ENCODE data around the gene YLPM1.
"Not testable (repeated sequence)": the region's sequence is repeated elsewhere in the genome, so short reads cannot be mapped to it uniquely, and the experiment has no call there.

YLPM1 gene, protein sequence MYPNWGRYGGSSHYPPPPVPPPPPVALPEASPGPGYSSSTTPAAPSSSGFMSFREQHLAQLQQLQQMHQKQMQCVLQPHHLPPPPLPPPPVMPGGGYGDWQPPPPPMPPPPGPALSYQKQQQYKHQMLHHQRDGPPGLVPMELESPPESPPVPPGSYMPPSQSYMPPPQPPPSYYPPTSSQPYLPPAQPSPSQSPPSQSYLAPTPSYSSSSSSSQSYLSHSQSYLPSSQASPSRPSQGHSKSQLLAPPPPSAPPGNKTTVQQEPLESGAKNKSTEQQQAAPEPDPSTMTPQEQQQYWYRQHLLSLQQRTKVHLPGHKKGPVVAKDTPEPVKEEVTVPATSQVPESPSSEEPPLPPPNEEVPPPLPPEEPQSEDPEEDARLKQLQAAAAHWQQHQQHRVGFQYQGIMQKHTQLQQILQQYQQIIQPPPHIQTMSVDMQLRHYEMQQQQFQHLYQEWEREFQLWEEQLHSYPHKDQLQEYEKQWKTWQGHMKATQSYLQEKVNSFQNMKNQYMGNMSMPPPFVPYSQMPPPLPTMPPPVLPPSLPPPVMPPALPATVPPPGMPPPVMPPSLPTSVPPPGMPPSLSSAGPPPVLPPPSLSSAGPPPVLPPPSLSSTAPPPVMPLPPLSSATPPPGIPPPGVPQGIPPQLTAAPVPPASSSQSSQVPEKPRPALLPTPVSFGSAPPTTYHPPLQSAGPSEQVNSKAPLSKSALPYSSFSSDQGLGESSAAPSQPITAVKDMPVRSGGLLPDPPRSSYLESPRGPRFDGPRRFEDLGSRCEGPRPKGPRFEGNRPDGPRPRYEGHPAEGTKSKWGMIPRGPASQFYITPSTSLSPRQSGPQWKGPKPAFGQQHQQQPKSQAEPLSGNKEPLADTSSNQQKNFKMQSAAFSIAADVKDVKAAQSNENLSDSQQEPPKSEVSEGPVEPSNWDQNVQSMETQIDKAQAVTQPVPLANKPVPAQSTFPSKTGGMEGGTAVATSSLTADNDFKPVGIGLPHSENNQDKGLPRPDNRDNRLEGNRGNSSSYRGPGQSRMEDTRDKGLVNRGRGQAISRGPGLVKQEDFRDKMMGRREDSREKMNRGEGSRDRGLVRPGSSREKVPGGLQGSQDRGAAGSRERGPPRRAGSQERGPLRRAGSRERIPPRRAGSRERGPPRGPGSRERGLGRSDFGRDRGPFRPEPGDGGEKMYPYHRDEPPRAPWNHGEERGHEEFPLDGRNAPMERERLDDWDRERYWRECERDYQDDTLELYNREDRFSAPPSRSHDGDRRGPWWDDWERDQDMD (N-terminal part only)

DNA sequence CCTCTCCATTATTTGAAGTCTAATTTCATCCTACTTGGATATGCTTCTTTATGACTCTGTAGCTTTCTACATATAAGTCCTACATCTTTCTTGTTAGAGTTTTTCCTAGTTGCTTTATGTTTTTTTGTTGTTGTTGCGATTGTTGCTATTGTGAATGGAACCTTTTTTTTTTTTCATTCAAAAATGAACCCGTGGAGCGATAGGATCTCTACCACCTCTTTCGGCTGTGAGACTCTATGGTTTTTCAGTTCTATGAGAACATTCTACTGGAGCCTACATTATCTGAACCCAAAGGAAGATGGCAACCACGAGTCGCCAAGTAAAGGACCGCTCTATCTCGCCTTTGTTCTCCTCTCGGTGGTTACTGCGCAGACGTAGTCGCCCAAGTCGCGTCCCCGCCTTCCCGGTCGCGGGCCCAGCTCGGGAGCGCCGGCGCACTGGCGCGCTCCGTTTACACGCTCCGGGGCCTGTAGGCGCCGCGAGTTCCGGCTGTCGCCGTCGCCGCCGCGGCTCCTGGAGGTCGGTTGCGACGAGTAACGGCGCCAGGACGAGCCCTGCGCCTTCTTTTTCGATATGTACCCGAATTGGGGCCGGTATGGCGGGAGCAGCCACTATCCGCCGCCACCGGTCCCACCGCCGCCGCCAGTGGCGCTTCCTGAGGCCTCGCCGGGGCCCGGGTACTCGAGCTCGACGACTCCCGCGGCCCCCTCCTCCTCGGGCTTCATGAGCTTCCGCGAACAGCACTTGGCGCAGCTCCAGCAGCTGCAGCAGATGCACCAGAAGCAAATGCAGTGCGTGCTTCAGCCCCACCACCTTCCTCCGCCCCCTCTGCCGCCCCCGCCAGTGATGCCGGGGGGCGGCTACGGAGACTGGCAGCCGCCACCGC, at the start of gene YLPM1:
Gene YLPM1 (plus strand): TSS at position 400 of the 886 bp plus-strand sequence. CDS start 174 bp downstream, at position 574.
- DNase-seq = peak; percentile 89 to 98

DNA sequence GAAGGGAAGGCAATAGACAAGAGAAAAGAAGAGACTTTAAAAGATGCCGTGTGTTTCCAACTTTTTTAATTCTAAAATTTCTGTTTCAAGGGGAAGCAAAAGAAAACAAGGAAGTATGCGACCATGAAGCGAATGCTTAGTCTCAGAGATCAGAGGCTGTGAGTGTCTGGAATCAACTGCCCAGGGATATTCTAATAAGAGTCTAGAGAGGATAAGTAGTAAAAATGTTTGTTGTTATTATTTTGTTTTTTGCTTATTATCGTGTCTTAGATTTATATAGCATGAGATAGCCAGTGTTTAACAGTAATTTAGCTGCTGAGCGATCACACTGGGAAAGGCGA, 49.8 kb upstream of the YLPM1 start:
- no peak for DNase-seq

DNA sequence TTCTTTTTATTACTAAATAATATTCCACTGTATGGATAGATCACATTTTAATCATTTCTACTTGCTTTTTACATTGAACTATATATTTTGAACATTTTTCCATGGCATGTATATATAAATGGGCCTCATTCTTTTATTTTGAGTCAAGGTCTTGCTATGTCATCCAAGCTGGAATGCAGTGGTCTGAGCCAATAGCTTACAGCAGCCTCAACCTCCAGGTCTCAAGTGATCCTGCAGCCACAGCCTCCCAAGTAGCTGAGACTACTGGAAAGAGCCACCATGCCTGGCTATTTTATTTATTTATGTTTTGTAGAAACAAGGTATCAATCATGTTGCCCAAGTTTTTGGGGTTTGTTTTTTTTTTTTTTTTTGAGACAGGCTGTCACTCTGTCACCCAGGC, 42.6 kb upstream of the YLPM1 start:
- DNase-seq = no peak

DNA sequence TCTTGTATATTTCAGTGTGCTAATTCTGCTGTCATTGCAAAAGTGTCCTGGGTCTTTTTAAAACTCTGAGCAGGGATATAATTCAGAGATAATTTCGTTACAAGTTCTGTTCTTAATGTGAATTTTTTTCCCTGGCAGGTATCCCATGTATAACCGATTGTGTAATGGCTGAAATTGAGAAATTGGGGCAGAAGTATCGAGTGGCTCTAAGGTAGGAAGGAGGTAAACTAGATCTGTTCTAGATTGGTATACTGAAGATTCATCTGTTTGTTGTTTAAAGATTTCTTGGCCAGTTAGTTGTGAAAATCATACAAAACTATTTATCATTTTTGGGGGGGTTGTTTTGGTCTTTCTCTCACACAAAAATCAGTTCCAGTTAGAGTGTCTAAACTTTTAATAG, 40.0 kb upstream of the YLPM1 start:
- DNase-seq = no peak

DNA sequence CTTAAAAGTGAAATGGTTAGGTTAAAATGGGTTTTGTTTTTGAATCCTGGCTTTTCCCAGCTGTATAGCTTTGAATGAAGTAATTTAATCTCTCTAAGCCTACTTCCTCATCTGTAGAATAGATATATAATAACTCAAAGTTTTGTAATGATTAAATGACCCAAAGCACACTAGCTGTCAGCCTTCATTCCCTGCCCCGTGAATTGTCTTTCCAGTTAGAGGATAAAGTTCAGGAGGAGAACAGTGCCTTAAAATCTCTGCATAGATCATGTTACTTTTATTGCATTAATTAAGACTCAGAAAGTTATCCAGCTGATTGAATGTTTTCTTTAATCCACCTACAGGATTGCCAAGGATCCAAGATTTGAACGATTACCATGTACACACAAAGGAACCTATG, 30.7 kb upstream of the YLPM1 start:
- DNase-seq = no peak

DNA sequence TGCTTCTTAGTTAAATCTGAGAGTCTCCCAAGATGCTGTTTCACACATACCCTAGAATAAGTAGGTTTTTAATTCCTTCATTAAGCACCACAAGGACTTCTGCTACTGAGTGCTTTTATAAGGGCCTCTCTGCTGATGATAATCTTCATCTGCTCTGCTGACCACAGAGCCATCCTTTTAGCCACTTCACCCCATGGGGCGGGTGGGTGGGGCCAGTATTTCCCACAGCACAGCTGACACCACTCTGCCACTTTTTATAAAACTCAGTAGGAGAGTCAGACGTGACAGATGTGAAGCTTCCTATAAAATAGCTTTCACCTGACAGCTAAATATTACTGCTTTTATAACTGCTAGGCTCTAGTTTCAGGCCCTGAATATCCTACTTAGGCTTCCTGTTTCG, 29.9 kb upstream of the YLPM1 start:
- no peak for DNase-seq

DNA sequence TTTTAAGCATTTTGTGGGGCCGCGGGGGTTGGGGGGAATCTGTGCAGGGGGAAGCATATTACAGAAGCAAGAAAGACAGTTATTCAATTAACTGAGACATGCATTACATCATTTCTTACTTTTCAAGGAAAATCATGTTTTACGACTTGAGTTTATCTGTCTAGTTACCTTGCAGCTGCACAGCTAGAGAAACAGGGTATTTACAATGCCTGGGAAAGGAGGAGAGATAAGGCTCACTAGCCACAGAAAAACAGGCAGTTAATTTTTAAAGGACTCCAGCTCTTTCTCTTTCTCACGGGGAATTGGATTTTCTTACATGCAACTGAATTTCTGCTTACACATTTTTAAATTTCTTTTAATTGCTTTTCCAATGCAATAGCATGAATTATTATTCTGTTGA, 28.0 kb upstream of the YLPM1 start:
- no peak for DNase-seq

DNA sequence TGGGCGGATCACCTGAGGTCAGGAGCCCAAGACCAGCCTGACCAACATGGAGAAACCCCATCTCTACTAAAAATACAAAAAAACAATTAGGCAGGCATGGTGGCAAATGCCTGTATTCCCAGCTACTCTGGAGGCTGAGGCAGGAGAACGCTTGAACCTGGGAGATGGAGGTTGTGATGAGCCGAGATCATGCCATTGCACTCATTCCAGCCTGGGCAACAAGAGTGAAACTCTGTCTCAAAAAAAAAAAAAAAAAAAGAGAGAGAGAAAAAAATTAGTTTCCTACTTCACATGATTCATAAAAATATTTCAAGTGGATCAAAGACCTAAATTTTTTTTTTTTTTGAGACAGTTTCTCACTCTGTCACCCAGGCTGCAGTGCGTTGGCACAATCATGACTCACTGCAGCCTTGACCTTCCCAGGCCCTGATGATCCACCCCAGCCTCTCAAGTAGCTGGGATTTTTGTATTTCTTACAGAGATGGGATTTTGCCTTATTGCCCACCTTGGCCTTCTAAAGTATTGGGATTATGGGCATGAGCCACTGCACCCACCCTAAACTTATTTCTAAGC, 25.3 kb upstream of the YLPM1 start:
- no peak for DNase-seq

DNA sequence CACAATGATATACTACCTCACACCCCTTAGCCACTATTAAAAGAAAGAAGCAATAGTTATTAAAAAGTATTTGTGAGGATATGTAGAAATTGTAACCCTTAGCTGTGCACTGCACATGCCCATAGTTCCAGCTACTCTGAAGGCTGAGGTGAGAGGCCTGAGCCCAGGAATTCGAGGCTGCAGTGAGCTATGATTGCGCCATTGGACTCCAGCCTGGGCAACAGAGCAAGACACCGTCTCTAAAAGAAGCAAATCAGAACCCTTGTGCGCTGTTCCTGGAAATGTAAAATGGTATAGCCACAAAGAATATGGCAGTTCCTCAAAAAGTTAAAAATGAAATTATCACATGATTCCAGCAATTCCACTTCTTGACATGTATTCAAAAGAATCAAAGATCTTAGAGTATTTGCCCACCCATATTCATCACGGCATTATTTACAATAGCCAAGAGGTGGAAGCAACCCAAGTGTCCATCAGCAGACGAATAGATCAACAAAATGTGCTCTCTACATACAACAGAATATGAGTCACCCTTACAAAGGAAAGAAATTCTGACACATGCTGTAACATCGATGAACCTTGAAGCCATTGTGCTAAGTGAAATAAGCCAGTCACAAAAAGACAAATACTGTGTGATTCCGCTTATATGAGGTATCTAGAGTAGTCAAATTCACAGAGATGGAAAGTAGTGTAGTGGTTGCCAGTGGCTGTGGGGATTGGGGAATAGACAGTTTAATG, 23.7 kb upstream of the YLPM1 start:
- no peak for DNase-seq

DNA sequence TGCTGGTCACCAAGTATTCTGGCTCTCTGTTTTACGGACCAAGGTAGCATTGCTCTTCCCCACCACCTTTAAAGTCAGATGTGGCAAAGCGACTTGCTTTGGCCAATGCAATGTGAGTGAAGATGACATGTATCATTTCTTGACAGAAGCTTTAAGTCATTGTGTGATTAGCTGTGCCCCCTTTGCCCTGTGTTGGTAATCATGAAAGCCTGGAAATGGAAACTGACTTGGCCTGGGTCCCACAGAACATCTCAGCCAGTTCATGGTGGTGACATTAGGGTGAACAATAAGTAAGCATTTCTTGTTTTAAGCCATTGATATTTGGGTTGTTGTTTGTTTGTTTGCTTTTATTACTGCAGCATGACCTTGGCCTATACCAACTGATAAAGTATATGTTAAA, 15.9 kb upstream of the YLPM1 start:
- DNase-seq = no peak

DNA sequence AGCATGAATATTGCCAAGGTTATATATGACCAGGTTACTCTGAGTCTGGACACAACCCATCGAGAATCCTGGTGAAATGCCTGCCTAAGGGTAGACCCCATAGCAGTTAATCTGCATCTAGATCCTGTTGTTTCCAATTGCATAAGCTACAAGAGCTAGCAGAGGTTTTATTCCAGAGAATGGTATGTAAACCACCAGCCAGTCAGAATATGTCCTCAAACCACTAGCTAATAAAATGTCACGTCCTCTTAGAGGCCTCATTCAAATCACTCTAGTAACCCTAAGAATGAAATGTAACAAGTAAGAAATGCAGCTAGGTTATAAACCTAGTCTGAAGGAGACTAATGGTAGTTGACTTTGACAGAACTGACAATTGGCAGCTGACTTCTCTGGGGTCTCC, 9.0 kb upstream of the YLPM1 start:
- DNase-seq = no peak

DNA sequence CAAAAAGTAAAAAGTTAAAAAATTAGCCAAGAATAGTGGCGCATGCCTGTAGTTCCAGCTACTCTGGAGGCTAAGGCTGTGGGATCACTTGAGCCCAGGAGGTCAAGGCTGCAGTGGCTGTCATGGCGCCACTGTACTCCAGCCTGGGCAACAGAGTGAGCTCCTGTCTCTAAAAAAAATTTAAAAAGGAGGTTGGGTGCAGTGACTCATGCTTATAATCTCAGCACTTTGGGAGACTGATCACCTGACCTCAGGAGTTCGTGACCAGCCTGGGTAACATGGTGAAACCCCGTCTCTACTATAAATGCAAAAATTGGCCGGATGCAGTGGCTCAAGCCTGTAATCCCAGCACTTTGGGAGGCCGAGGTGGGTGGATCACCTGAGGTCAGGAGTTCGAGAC, 8.2 kb upstream of the YLPM1 start:
- no peak for DNase-seq

DNA sequence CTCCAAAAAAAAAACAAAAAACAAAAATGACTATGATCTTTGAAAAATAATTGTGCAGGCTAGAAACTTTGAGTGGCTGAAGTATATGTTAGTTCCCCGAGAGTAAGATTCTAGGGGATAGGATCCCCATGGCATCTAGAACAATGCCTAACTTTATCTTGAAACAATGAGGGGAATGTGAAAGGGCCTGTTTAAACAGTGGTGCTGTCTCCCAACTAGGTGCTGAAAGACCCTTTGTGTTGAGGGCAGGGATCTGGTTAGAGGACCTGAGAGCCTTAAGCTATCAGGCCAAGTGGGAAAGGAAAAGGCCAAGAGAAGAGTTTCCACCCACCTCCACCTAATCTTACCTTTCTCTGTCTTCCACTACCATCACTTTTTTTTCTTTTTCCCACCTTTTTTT, 6.8 kb upstream of the YLPM1 start:
- DNase-seq = no peak

DNA sequence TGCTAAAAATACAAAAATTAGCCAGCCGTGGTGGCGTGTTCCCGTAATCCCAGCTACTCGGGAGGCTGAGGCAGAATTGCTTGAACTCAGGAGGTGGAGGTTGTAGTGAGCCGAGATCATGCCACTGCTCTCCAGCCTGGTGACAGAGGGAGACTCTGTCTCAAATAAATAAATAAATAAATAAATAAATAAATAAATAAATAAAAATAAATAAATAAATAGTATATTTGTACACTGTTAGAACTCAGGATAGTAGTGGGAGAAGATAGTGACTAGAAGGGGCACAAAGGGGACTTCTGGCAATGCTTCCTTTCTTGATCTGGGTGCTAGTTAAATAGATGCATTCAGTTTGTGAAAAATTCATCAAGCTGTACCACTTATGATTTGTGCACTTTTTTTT, 4.6 kb upstream of the YLPM1 start:
- not testable (repeated sequence) for DNase-seq

DNA sequence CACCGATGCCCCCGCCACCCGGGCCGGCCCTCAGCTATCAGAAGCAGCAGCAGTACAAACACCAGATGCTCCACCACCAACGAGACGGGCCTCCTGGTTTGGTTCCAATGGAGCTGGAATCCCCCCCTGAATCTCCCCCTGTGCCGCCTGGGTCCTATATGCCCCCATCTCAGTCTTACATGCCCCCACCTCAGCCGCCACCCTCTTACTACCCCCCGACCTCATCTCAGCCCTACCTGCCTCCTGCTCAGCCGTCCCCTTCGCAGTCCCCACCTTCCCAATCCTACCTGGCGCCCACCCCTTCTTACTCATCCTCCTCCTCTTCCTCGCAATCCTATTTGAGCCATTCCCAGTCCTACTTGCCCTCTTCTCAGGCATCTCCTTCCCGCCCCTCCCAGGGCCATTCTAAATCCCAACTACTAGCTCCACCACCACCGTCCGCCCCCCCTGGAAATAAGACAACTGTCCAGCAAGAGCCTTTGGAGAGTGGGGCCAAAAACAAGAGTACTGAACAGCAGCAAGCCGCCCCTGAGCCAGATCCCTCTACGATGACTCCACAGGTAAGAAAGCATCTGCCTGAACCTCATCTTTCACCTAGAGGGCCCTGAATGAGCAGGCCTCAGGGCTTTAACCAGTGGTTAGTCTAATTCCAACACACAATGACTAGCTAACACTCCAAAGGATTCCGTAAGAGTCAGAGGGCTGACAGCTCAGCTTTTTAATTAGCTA, 851 bp downstream of the YLPM1 start:
- no peak for DNase-seq

DNA sequence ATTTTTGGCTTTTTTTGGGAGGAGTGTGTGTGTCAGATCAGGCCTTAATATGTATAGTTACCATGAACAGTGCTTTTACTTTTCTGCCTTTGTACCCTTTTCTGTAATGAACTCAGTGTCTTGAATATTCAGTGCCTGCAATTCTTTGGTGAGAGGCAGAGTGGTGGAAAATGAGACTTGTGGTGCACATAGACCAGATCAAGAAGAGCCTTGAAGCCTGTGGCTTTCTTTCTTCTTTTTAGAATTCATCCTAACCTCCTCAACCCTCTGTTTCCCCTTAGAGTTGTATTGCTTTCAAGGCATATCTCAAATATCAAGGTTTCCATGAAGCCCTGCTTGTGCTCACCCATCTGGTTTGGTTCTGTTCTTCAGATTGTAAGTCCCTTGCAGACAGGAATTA, 2.6 kb downstream of the YLPM1 start:
- DNase-seq = no peak

DNA sequence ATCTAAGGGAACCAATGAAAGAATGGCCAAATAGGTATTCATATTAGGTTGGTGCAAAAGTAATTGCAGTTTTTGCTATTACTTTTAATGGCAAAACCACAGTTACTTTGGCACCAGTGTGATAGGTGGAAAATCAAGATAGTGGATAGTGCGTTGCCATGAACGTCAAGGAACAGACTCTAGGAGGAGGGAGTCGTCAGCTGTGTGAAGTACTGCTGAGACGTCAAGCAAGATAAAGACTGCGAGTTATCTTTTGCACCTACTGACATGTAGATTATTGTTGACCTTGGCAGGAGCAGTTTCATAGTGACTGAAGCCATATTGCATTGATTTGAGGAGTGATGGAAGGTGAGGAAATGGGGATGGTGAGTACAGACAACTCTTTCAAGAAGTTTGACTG, 8.3 kb downstream of the YLPM1 start:
- DNase-seq = no peak

DNA sequence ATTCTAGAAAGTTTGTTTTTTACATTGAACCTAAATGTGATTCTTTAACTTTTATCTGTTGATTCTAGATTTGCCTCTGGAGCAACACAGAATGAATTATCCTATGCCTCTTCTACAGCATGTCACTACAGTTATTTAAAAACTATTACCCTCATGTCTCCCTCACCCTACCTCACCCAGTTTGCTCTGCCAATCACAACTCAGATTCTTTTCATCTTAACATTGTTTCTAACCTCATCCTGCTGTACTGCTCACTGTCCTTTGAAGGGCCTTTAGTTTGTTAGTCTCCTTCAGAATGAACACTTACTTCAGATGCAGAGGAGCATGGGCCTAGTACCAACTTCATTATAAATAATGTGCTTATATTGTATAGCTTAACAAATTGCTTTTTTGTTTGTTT, 21.5 kb downstream of the YLPM1 start:
- no peak for DNase-seq

DNA sequence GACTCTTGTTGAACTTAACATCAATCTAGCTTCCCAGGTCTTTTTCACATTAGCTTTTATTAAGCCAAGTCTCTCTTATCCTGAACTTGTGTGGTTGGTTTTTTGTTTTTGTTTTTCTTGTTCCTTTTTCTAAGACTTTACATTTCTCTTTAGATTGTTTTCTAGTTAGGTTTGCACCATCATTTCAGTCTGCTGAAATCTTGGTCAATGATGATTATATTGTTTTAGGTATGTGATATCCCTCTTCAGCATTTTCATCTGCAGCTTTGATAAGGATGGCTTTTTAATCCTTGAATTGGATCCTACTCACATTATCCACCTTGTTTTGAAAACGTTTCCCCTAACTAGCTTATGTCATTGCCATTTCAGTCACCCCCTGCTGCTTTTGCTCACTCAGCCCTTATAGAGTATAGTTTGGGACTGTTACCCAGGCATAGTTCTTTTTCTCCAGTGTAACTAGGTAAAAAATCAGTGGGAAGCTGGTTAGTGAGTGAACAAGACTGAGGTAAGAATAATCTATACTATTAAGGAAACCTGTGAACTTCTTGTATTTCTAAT, 22.0 kb downstream of the YLPM1 start:
- no peak for DNase-seq

DNA sequence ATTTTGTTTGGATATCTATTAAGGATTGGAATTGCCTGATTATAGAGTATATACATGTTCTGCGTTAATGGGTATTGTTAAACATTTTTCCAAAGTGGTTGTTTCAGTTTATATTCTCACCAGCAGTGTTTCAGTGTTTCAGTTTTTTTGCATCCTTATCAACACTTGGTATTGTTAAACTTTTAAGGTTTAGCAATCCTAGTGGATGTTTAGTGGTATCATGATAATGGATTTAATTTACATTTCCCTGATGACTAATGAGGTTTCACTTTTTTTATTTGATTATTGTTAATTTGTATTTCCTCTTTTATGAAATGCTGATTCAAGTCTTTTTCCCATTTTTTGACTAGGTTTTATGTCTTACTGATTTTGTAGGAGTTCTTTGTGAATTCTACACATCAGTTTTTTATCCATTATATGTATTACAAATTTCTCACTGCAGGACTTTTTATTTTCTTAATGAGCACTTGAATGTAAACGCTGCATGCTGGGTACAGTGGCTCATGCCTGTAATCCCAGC, 23.7 kb downstream of the YLPM1 start:
- no peak for DNase-seq

All from NCI-H446 (cell line).